Neuron (in vitro differentiated cells): Measurements from ENCODE around the gene NHS.

Source experiments
- H2AFZ ChIP-seq: one replicate; pipeline ENCODE4 v1.6.1; 2013; ENCODE audit warnings: low read depth, mild to moderate bottlenecking, inconsistent platforms, low read length, moderate library complexity
- H3K27me3 ChIP-seq: one replicate; pipeline ENCODE4 v1.6.1; 2013; ENCODE audit warnings: low read length; ENCODE audit not compliant: insufficient read depth
- H3K36me3 ChIP-seq: one replicate; pipeline ENCODE4 v1.6.1; 2013; ENCODE audit warnings: low read length; ENCODE audit not compliant: insufficient read depth
- H3K4me1 ChIP-seq: one replicate; pipeline ENCODE4 v1.6.1; 2013; ENCODE audit warnings: low read length; ENCODE audit not compliant: insufficient read depth
- H3K4me3 ChIP-seq: 2 replicates; pipeline ENCODE4 v1.5.1; 2013; ENCODE audit warnings: mild to moderate bottlenecking, low read length, moderate library complexity
- H3K9me3 ChIP-seq: one replicate; pipeline ENCODE4 v1.6.1; 2013; ENCODE audit warnings: low read length

The NHS gene

GRCh38 chrX:17679820-17680219, 304.8 kb downstream of the NHS start:
- Histone ChIP-seq H3K9me3 (no peaks in the 10 kb centered on the region), H3K27me3 (no peaks in the 10 kb centered on the region), H2AFZ (no peak overlapping the region), H3K4me1 (no peaks in the 10 kb centered on the region), H3K36me3 (no peaks in the 10 kb centered on the region), H3K4me3 (no peak overlapping the region)

GRCh38 chrX:17680732-17681413, 305.9 kb downstream of the NHS start:
- H3K36me3 ChIP-seq: no peaks in the 10 kb centered on the region
- H3K27me3 ChIP-seq: no peaks in the 10 kb centered on the region
- H3K9me3 ChIP-seq: no peaks in the 10 kb centered on the region
- H3K4me3 ChIP-seq: no peak overlapping the region
- no peaks in the 10 kb centered on the region for H3K4me1 ChIP-seq
- no peak overlapping the region for H2AFZ ChIP-seq

GRCh38 chrX:17682259-17682658, 307.3 kb downstream of the NHS start:
- H3K4me1 ChIP-seq: no peaks in the 10 kb centered on the region
- H3K9me3 ChIP-seq: no peaks in the 10 kb centered on the region
- no peaks in the 10 kb centered on the region for H3K27me3 ChIP-seq
- no peak overlapping the region for H3K4me3 ChIP-seq
- H3K36me3 ChIP-seq: no peaks in the 10 kb centered on the region
- no peak overlapping the region for H2AFZ ChIP-seq

GRCh38 chrX:17685026-17685425, 310.0 kb downstream of the NHS start:
- H3K36me3 ChIP-seq: no peaks in the 10 kb centered on the region
- no peaks in the 10 kb centered on the region for H3K9me3 ChIP-seq
- no peaks in the 10 kb centered on the region for H3K27me3 ChIP-seq
- no peaks in the 10 kb centered on the region for H3K4me1 ChIP-seq
- no peak overlapping the region for H2AFZ ChIP-seq
- H3K4me3 ChIP-seq: no peak overlapping the region

- no peak overlapping the region for H3K4me3 ChIP-seq
- H3K9me3 ChIP-seq: no peaks in the 10 kb centered on the region
- H2AFZ ChIP-seq: no peak overlapping the region
- H3K27me3 ChIP-seq: no peaks in the 10 kb centered on the region
- H3K36me3 ChIP-seq: no peaks in the 10 kb centered on the region
- peaks cover under 1% of the 10 kb centered on the region for H3K4me1 ChIP-seq
Observed at GRCh38 chrX:17687648-17688047, 312.6 kb downstream of the NHS start.

GRCh38 chrX:17689971-17690409, 315.0 kb downstream of the NHS start:
- no peak overlapping the region for H3K4me3 ChIP-seq
- H3K27me3 ChIP-seq: no peaks in the 10 kb centered on the region
- no peaks in the 10 kb centered on the region for H3K36me3 ChIP-seq
- H2AFZ ChIP-seq: no peak overlapping the region
- peaks cover 4% of the 10 kb centered on the region for H3K4me1 ChIP-seq
- H3K9me3 ChIP-seq: no peaks in the 10 kb centered on the region

GRCh38 chrX:17692709-17693346, 317.8 kb downstream of the NHS start:
- Histone ChIP-seq H3K4me3 (no peak overlapping the region), H3K27me3 (no peaks in the 10 kb centered on the region), H2AFZ (no peak overlapping the region), H3K36me3 (no peaks in the 10 kb centered on the region), H3K9me3 (no peaks in the 10 kb centered on the region), H3K4me1 (peaks cover 4% of the 10 kb centered on the region)

- no peak overlapping the region for H3K4me3 ChIP-seq
- no peak overlapping the region for H2AFZ ChIP-seq
- no peaks in the 10 kb centered on the region for H3K27me3 ChIP-seq
- H3K36me3 ChIP-seq: no peaks in the 10 kb centered on the region
- no peaks in the 10 kb centered on the region for H3K9me3 ChIP-seq
- peaks cover 4% of the 10 kb centered on the region for H3K4me1 ChIP-seq
Observed at GRCh38 chrX:17697191-17697590, 322.2 kb downstream of the NHS start.

- Histone ChIP-seq H2AFZ (no peak overlapping the region), H3K9me3 (no peaks in the 10 kb centered on the region), H3K4me1 (no peaks in the 10 kb centered on the region), H3K4me3 (no peak overlapping the region), H3K36me3 (no peaks in the 10 kb centered on the region), H3K27me3 (no peaks in the 10 kb centered on the region)
Observed at GRCh38 chrX:17700976-17701375, 326.0 kb downstream of the NHS start.

GRCh38 chrX:17703201-17703600, 328.2 kb downstream of the NHS start:
- Histone ChIP-seq H3K4me1 (no peaks in the 10 kb centered on the region), H3K9me3 (no peaks in the 10 kb centered on the region), H3K4me3 (no peak overlapping the region), H2AFZ (no peak overlapping the region), H3K27me3 (no peaks in the 10 kb centered on the region), H3K36me3 (no peaks in the 10 kb centered on the region)

- H3K9me3 ChIP-seq: no peaks in the 10 kb centered on the region
- no peaks in the 10 kb centered on the region for H3K27me3 ChIP-seq
- no peaks in the 10 kb centered on the region for H3K4me1 ChIP-seq
- H3K4me3 ChIP-seq: no peak overlapping the region
- H3K36me3 ChIP-seq: no peaks in the 10 kb centered on the region
- H2AFZ ChIP-seq: no peak overlapping the region
Observed at GRCh38 chrX:17705211-17705610, 330.2 kb downstream of the NHS start.

GRCh38 chrX:17706676-17707075, 331.7 kb downstream of the NHS start:
- H3K9me3 ChIP-seq: no peaks in the 10 kb centered on the region
- no peaks in the 10 kb centered on the region for H3K36me3 ChIP-seq
- H3K4me1 ChIP-seq: no peaks in the 10 kb centered on the region
- H3K27me3 ChIP-seq: no peaks in the 10 kb centered on the region
- H3K4me3 ChIP-seq: no peak overlapping the region
- no peak overlapping the region for H2AFZ ChIP-seq

GRCh38 chrX:17707731-17708130, 332.7 kb downstream of the NHS start:
- no peaks in the 10 kb centered on the region for H3K27me3 ChIP-seq
- H3K4me1 ChIP-seq: no peaks in the 10 kb centered on the region
- no peak overlapping the region for H2AFZ ChIP-seq
- H3K9me3 ChIP-seq: no peaks in the 10 kb centered on the region
- H3K36me3 ChIP-seq: no peaks in the 10 kb centered on the region
- no peak overlapping the region for H3K4me3 ChIP-seq

- no peaks in the 10 kb centered on the region for H3K9me3 ChIP-seq
- H3K4me3 ChIP-seq: no peak overlapping the region
- H3K27me3 ChIP-seq: no peaks in the 10 kb centered on the region
- no peak overlapping the region for H2AFZ ChIP-seq
- no peaks in the 10 kb centered on the region for H3K4me1 ChIP-seq
- H3K36me3 ChIP-seq: no peaks in the 10 kb centered on the region
Observed at GRCh38 chrX:17710871-17711301, 335.9 kb downstream of the NHS start.
